Body of pancreas (tissue), 4 donors: ENCODE results near the gene GCNA.

Experiments used
- POLR2A ChIP-seq, 3 donors: fragments of 450-650 bp; IDR thresholded peaks; one replicate each; pipeline ENCODE4 v1.6.1; 2016; ENCODE audit warnings: antibody characterized with exemption in 3 of 3, mild to moderate bottlenecking in 2 of 3
- TF ChIP-seq, protein P1 (sequence below), 7 experiments: fragments of 450-650 bp in 4 of 7; fragments of 200-600 bp in 3 of 7; sonication (generic) in 3 of 7; IDR thresholded peaks; one replicate each; pipeline ENCODE4 v1.5.1; 2016 to 2019; ENCODE audit warnings: antibody characterized with exemption in 7 of 7

DNA sequence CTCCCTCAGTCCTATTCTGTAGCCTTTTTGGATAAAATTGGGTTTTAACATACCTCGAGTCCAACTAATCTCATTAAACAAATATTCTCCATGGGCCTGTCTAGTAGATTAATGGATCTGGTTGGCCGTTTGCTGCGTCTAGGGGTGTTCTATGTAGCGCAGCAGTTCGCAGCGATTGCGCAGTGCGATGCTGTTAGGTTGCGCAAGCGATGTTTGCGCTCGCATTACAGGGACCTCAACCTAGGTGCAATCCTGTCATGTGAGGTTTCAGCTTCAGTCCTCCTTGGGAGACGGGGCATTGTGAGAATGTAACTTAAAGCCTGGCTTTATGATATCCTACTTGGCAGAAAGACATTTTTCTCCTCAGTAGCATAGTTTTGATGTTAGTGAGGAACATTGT lies 31.4 kb upstream of the GCNA start:
- TF ChIP-seq, protein P1, sequence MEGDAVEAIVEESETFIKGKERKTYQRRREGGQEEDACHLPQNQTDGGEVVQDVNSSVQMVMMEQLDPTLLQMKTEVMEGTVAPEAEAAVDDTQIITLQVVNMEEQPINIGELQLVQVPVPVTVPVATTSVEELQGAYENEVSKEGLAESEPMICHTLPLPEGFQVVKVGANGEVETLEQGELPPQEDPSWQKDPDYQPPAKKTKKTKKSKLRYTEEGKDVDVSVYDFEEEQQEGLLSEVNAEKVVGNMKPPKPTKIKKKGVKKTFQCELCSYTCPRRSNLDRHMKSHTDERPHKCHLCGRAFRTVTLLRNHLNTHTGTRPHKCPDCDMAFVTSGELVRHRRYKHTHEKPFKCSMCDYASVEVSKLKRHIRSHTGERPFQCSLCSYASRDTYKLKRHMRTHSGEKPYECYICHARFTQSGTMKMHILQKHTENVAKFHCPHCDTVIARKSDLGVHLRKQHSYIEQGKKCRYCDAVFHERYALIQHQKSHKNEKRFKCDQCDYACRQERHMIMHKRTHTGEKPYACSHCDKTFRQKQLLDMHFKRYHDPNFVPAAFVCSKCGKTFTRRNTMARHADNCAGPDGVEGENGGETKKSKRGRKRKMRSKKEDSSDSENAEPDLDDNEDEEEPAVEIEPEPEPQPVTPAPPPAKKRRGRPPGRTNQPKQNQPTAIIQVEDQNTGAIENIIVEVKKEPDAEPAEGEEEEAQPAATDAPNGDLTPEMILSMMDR (IDR thresholded peaks at IDR 0.05) = no peak
- TF ChIP-seq POLR2A (IDR thresholded peaks at IDR 0.05) = no peak
